GM21717 (cell line): ENCODE results near the gene REM1.
"Not testable (repeated sequence)": the region's sequence is repeated elsewhere in the genome, so short reads cannot be mapped to it uniquely, and the experiment has no call there.

ENCODE experiments used
- ATAC-seq: cut with Tn5 transposase; IDR thresholded peaks from one replicate; pipeline ENCODE4 v1.9.1; 2021; ENCODE audit warnings: mild to moderate bottlenecking, moderate library complexity; ENCODE audit not compliant: unreplicated experiment

The REM1 gene, protein sequence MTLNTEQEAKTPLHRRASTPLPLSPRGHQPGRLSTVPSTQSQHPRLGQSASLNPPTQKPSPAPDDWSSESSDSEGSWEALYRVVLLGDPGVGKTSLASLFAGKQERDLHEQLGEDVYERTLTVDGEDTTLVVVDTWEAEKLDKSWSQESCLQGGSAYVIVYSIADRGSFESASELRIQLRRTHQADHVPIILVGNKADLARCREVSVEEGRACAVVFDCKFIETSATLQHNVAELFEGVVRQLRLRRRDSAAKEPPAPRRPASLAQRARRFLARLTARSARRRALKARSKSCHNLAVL

DNA sequence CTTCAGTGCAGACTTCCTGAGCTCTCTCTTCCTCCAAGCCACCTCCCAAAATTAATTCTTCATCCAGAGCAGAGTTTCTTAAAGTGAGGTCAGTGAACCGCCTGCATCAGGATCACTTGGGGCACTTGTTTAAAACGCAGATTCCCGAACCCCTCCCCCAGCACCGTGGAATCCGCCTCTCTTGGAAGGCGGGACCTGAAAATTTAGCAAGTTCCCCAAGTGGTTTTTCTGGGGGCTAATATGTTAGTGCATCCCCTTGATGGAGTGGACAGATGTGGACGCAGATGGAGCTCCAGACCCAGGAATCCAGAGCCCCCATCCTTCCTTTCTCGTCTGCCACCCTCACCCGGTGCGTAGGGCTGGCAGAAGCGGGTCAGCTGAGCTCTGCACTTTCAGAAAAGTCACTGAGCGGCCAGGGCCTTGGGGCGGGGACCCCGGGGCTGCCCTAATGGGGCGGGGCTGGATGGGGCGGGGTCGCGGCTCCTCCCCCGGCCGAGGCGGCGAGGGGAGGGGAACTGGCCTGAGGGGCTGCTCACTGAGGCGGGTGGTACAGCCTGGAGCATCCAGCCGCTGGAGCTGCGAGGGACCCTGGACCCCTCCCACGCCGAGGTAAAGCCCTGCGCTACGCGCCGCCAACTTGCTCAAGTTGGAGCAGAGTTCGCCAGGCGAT, at the start of gene REM1, which contains the start of gene DEFB124:
REM1 (plus strand) TSS at position 531 of the 670 bp plus-strand sequence. CDS start 1,158 bp downstream, outside the sequence.
DEFB124 (minus strand) TSS at position 370 of the 670 bp plus-strand sequence. CDS start 2,114 bp downstream, outside the sequence.
- no peak for ATAC-seq

DNA sequence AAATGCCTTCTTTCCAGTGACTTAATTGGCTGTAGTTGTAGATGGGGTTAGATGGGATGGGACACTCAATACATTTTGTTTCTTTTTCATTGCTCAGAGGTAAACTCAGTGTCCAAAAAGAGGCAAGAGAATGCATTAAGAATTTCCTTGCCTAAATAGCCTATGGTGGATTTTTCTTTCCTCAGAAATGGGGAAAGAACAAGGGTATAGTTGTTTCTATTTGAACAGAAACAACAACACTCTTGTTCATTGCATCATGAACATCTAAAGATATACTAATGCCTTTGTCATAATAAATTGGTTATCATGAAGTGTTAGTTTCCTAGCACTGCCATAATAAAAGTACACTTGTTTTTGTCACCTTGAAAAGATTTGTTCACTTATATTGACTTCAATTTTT, 49.3 kb upstream of the REM1 start:
- ATAC-seq, result no peak

DNA sequence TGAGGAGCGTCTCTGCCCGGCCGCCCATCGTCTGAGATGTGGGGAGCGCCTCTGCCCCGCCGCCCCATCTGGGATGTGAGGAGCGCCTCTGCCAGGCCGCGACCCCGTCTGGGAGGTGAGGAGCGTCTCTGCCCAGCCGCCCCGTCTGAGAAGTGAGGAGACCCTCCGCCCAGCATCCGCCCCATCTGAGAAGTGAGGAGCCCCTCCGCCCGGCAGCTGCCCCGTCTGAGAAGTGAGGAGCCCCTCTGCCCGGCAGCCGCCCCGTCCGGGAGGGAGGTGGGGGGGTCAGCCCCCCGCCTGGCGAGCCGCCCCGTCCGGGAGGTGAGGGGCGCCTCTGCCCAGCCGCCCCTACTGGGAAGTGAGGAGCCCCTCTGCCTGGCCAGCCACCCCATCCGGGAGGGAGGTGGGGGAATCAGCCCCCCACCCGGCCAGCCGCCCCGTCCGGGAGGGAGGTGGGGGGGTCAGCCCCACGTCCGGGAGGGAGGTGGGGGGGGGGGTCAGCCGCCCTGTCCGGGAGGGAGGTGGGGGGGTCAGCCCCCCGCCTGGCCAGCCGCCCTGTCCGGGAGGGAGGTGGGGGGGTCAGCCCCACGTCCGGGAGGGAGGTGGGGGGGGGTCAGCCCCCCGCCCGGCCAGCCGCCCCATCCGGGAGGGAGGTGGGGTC, 48.1 kb upstream of the REM1 start:
- ATAC-seq, result not testable (repeated sequence)

DNA sequence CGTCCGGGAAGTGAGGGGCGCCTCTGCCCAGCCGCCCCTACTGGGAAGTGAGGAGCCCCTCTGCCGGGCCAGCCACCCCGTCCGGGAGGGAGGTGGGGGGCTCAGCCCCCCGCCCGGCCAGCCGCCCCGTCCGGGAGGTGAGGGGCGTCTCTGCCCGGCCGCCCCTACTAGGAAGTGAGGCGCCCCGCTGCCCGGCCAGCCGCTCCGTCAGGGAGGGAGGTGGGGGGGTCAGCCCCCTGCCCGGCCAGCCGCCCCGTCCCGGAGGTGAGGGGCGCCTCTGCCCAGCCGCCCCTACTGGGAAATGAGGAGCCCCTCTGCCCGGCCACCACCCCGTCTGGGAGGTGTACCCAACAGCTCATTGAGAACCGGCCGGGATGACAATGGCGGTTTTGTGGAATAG, 47.5 kb upstream of the REM1 start:
- not testable (repeated sequence) for ATAC-seq

DNA sequence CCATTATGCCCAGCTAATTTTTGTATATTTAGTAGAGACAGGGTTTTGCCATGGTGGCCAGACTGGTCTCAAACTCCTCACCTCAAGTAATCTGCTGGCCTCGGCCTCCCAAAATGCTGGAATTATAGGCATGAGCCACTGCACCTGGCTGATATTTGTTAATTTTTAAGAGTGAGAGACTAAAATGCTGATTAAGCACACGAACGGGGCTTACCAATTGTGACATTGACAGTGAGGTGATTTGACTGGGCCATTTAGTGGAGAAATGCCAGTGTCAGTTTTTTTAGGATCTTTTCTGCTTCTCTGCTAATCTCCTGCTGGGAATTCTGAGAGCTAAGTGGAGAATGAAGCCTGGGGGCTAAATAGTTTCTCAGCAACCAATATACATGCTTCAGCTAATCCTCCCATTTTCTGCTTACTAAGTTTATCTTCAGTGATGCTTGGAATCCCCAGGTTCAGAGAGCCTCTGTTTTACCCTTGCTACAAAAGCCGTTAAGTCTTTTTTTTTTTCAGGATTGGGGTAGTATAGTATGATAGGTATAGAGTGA, 44.4 kb upstream of the REM1 start:
- ATAC-seq, result no peak

DNA sequence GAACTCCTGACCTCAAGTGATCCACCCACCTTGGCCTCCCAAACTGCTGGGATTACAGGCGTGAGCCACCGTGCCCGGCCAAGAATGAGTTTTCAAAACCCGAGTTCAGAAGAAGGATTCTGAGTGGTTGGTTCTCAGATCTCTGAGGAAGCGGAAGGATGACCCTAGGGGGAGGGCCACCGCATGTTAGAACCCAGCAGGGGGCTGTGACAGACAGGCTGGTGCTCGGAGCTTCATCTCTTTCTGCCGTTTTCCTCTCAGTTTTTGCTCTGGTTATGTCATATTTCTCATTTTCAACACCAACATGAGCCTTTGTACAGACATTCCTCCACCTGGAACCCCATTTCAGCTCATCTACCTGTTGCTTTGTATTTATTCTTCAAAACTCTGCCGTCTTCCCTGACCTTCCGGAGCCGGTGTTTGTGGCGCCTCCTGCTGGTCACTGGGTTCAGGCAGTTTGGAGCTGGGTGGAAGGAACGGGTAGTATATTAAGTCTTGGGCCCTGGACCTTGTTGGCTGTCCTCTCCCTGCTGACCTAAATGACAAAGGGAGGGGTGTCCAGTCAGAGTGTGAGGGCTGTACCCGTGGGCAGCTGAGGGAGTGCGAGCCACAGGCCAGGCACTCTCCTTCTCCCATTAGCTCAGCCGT, 35.0 kb upstream of the REM1 start, which contains the start of gene DEFB123:
DEFB123 (plus strand) TSS at position 621 of the 648 bp plus-strand sequence. CDS start 67 bp downstream, outside the sequence.
- ATAC-seq, result no peak

DNA sequence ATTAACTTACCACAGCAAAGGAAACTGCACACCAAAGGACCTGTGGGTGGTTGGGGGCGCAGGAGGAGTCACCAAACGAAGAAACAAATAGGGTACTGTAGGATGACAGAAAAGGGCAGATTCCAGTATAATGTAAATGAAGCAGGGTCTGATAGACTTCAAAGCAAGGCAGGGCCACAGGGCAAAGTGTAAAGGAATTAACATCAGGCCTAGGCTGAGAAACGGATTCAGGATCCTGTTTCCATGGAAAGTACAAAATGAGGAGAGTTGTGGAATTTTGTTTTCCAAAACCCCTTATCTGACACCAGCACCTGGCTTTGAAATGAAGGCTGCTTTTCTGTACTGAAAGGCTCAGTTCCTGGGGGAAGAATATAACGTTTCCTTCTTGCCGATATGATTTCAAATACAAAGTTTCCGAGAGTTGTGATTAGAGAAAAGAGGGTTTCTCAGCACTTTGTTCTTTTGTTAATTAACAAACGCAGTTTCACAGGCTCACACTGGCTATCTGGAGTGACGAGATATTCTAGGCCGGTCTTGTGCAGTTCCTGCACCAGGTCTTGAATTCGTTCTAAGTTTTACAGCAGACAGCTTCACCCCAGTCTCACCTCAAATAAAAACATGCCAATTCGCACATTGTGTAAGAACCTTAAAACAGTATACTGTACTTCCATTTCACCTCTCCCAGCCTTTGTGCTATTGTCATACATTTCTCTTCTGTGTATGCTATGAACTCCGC, 28.8 kb upstream of the REM1 start:
- ATAC-seq, result no peak

DNA sequence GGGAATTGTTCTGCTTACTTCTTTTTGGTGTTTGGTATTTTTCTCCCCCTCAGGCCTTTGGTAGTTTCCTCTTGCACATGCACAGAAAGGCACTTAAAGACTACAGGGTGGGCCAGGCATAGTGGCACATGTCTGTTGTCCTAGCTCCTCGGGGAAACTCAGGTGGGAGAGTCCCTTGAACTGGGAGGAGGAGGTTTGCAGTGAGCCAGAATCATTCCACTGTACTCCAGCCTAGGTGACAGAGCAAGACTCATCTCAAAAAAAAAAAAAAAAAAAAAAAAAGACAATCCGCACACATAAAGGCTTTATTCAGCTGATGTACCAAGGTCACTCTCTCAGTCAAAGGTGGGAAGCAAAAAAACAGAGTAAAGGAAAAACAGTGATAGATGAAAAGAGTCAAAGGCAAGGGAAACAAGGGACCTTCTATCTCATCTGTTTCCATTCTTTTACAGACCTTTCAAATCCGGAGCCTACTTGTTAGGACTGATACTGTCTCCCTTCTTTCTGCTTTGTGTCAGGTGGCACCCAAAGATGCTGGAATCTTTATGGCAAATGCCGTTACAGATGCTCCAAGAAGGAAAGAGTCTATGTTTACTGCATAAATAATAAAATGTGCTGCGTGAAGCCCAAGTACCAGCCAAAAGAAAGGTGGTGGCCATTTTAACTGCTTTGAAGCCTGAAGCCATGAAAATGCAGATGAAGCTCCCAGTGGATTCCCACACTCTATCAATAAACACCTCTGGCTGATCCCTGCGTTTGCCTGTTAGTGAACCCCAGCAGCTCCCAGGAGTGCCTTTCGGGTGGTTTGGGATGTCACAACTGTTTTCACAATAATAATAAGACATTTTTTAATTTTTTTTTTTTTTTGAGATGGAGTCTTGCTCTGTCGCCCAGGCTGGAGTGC, 25.3 kb upstream of the REM1 start:
- ATAC-seq, result no peak

DNA sequence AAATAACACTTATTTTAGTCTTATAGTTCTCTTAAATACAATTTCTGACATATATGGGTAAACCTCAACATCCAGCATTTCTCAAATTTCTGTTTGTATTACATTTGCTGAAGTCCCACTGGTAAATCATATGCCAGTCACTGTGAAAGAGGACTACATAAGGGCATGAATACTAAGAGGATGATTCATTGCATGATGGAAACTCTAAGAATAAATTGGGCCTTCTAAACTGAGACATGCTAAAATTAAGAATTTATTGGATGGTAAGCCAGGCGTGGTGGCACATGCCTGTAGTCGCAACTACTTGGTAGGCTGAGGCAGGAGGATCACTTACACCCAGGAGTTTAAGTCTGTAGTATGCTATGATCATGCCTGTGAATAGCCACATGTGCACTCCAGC, 22.5 kb upstream of the REM1 start:
- no peak for ATAC-seq

DNA sequence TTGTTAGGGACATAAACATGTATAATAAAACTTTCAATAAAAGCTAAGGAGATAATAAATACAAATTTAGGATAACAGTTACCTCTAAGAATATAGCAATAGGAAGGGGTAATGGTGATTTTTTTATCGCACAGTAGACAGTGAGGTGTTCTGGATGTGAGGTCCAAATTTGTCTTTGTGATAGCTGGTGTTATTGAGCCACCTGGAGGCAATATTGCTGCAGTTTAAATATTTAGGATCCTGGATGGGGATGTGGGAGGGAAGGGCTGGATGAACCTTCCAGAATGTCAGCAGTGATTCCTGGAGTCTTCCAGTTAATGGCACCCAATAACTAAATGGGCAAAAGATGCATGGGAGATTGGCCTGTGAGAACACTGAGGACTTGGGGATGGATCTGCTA, 20.7 kb upstream of the REM1 start:
- ATAC-seq, result no peak

DNA sequence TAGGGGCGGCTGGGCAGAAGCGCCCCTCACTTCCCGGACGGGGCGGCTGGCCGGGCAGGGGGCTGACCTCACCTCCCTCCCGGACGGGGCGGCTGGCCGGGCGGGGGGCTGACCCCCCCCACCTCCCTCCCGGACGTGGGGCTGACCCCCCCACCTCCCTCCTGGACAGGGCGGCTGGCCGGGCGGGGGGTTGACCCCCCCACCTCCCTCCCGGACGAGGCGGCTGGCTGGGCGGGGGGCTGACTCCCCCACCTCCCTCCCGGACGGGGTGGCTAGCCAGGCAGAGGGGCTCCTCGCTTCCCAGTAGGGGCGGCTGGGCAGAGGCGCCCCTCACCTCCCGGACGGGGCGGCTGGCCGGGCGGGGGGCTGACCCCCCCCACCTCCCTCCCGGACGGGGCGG, 4.1 kb upstream of the REM1 start:
- not testable (repeated sequence) for ATAC-seq

DNA sequence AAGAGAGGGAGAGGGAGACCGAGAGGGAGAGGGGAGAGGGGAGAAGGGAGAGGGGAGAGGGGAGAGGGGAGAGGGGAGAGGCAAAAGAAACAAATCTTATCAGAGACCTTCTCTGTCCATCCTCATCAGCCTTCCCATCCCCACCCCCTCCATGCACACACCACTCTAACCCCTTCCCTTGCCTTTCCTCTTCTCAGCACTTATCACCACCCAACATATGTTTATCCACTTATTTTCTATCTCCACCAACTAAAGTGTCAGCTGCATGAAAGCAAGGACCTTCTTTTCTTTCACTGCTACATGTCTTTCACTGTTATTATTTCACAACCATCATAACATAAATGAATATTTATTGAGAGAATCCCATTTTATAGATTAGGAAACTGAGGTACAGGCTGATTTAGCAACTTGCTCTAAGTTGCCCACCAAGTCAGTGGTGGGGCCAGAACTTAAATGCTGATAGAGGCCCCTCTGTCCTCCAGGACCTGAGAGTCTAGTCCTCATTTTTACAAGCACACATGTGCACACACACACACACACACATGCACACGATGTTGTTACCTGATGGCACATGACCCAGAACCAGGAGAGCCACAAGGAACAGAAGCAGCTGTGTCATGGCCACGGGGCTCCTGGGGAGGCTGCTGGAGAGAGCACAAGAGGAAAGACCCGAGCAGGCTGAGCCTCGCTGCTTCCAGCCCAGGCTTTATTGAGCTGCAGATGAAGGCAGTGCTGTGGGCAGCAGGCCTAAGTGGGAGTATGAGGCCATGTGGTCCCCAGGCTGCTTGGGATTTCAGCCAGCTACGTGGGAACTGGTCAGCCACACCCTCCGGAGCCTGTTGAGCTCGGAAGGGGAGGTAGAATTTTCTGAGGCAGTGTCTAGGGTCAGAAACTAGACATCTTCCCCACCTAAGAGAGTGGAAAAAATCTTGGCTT, 2.4 kb upstream of the REM1 start:
- no peak for ATAC-seq

DNA sequence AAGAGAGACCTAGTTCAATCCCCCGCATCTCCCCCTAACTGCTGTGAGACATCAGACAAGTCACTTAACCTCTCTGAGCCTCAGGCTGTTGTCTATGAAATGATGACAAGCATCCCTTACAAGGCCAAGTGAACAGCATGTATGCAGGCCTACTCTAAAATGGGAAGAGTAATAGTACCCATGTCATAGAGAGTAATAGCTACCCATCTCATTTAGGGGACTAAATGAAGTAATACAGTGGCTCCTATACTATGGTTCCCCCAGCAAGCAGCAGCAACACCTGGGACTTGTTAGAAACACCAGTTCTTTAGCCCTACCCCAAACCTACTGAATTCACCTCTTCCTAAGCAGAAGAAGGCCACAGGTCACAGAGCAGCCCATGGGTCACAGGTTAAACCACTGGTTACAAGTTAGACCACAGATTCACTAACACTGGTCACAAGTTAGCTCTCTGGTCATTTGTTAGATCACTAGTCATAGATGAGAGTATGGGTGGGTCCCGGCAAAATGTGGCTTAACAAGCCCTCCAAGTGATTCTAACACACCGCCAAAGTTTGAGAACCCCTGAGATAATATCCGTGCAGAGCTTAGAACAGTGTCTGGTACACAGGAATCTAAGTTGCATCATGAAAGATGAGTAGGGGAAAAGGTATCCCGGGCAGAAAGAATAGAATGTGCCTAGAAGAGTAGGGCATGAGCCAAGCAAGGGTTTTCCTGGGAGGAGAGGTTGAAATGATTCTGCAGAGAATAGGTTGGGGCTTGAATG, 1.6 kb upstream of the REM1 start:
- peak; percentile 18 for ATAC-seq

DNA sequence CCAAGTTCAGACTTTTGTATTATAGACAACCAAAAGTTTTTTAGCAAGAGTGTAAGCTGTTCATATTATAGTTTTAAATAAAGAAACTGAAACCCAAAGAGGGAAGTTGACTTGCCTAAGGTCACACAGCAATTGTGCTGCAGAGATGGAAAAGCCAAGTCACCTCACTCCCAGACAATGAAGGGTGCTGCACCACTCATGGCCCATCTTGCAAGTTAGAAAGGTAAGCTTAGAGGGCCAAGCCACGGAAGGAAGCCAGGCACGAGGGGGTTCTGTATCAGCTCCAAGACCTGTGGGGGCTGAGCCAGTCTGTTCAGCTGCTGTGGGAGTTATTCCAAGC, 1.0 kb upstream of the REM1 start:
- peak; percentile 86 for ATAC-seq

DNA sequence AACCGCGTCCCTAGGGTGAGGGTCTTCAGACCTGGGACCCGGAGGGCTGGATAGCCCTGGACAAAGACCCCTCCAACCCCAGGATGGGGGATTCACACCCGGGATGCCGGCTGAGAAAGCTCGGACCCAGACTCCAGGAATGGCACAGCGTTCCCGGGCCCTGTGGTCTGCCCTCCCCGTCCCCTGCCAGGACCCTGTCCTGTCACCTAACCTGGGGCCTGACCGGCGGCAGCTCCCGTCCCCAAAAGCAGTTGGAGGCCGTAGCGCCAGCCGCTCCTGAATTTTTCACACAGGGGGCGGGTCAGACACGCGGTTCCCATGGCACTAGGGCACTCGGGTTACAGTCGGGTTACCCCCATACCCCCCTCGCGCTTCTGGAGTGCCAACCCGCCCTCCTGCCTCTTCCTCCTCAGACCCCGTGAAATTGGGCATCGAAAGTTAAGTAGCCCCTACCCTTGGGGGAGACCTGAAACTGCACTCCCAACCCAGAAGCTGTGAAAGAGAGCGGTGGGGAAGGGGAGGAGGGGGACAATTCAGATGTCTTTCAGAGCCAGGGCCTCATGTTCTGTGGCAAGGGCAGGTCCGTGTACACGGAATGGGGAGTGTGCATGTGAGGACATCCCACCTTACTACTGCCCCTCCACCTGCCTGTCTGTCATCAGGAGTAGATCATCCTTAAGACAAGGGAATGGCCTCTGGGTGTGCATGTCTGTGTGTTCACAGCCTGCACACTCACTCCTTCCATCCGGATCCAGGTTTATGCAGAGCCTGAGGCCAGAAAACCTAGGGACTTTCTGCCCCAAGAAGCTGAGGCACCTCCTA, 595 bp downstream of the REM1 start:
- ATAC-seq, result no peak

DNA sequence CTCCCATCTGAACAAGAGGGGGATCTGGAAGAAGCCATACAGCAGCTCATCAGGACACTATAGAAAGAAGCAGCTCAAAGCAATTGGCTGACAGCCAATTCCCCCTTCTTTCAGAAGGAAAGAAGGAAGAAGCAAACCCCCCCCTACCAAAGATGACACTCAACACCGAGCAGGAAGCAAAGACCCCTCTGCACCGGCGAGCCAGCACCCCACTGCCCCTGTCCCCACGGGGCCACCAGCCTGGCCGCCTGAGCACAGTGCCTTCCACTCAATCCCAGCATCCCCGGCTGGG, 1.2 kb downstream of the REM1 start:
- ATAC-seq, result no peak

DNA sequence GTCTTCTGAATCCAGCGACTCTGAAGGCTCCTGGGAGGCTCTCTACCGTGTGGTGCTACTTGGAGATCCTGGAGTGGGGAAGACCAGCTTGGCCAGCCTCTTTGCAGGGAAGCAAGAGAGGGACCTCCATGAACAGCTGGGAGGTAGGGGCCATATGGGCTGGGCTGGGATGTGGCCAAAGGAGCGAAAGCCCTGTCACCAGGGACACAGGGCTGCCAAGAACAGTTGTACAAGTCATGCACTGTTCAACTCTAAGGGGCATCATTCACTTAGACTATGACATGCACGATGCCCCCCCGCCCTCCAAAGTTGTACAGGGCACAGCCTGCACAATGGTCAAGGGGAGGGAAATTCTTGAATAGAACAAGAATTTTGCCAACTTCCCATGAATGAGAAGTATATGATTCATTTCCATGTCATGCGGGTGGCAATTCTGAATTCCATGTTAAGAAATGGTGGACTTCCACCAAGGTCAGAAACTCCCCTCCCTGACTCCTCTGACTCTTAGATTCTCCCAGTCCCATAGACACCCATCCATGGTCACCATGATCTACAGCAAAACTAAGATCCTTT, 1.6 kb downstream of the REM1 start:
- no peak for ATAC-seq
